Spleen (tissue), 7 donors: Measurements from ENCODE around the gene ERGIC1.

Experiments
- POLR2A ChIP-seq, 3 donors: fragments of 450-650 bp; IDR thresholded peaks; one replicate each; pipeline ENCODE4 v1.5.1; 2017; ENCODE audit warnings: antibody characterized with exemption in 3 of 3, mild to moderate bottlenecking in 1 of 3
- TF ChIP-seq, protein P1 (sequence below), 11 experiments: fragments of 200-600 bp in 7 of 11; fragments of 450-650 bp in 4 of 11; sonication (generic) in 4 of 11; IDR thresholded peaks in 8 of 11; conservative IDR thresholded peaks in 3 of 11; 1 replicate in 7 of 11; 2 replicates in 4 of 11; pipeline versions ENCODE4 v1.4.0 to v1.8.0; 2016 to 2021; ENCODE audit warnings: antibody characterized with exemption in 11 of 11, inconsistent platforms in 4 of 11, mild to moderate bottlenecking in 1 of 11
- donor health status: DM: no; HTN: no; CAD: no; lungs with moderate emphysema.
- donor health status: DM: no; HTN: no; CAD: no.
- donor health status: DM: no; HTN: no; CAD: no.

DNA sequence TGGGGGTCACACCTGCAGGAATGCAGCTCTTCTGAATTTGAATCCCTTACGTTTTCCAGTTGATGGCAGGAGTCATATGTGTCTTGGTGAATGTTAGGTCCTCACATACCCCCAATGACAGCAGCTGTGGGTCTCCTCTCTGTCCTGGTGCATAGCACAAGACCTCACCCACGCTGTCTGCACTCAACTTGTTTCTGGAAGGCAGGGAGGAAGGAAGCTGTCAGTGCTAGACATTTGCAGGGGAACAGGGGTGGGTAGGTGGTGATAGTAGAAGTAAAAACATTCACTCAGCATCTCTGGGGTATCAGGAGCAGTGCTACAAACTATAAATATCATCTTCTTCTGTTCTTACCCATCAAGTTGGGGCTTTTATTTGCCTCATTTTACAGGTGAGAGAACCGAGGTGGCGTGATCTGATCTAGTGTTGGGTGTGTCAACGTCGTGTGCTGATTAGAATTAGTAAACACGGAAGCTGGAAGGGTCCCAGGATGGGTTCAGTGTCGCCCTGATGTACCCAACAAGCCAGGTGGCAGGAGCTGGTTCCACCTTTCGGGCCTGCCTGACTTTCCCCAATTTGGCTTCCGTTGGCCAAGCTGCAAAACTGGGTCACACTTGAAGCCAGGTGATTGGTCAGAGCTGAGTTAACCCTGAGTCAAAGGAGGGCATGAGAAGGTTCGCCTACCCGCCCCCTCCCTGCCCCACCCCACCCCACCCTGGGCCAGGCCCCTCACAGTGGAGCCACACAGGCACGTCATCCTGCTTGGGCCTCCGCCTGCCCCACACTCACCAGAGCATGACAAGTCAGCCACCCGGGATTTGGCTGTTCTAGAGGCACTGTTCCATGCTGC is 15.8 kb downstream of the ERGIC1 start:
- TF ChIP-seq, protein P1, sequence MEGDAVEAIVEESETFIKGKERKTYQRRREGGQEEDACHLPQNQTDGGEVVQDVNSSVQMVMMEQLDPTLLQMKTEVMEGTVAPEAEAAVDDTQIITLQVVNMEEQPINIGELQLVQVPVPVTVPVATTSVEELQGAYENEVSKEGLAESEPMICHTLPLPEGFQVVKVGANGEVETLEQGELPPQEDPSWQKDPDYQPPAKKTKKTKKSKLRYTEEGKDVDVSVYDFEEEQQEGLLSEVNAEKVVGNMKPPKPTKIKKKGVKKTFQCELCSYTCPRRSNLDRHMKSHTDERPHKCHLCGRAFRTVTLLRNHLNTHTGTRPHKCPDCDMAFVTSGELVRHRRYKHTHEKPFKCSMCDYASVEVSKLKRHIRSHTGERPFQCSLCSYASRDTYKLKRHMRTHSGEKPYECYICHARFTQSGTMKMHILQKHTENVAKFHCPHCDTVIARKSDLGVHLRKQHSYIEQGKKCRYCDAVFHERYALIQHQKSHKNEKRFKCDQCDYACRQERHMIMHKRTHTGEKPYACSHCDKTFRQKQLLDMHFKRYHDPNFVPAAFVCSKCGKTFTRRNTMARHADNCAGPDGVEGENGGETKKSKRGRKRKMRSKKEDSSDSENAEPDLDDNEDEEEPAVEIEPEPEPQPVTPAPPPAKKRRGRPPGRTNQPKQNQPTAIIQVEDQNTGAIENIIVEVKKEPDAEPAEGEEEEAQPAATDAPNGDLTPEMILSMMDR (IDR thresholded peaks at IDR 0.05 in 8 of 11, conservative IDR thresholded peaks at IDR 0.05 in 3 of 11): no peak
- TF ChIP-seq POLR2A (IDR thresholded peaks at IDR 0.05): no peak
